Tongue (tissue), 2 donors: ENCODE data around the gene KMT2A. TPM values are rescaled to one million over a fixed set of nuclear protein-coding genes. Genes with fewer than 3 reads are reported as not detected.
"Not testable (repeated sequence)": the region's sequence is repeated elsewhere in the genome, so short reads cannot be mapped to it uniquely, and the experiment has no call there.

Source experiments
- DNase-seq: peaks from one replicate; pipeline ENCODE4 v3.0.0-alpha.2; 2015
- total RNA-seq: library from RNA; depleted of rRNA; stranded (reverse); fragments of >200 nt; gene quantifications from one replicate; pipeline ENCODE4 v1.2.3, GENCODE V29; 2014

The KMT2A gene
- 64.5 TPM for total RNA-seq

GRCh38 chr11:118435893-118436624 lies at the start of gene KMT2A:
Gene KMT2A (plus strand): TSS chr11:118436492. CDS start chr11:118436513, 21 bp downstream.
- peak; percentile 99 for DNase-seq

GRCh38 chr11:118396097-118396501 lies 40.2 kb upstream of the KMT2A start:
- no peak for DNase-seq

GRCh38 chr11:118397448-118397847 lies 38.8 kb upstream of the KMT2A start:
- DNase-seq, result no peak

- no peak for DNase-seq
Measured at GRCh38 chr11:118398791-118399559, 37.3 kb upstream of the KMT2A start.

- peak; percentile 97 for DNase-seq
Measured at GRCh38 chr11:118401151-118401879, 35.0 kb upstream of the KMT2A start, which contains the start of gene ATP5MG. Gene ATP5MG (plus strand): TSS chr11:118401606. CDS start chr11:118401666, 60 bp downstream.

- DNase-seq, result no peak
Measured at GRCh38 chr11:118401880-118402590, 34.3 kb upstream of the KMT2A start.

- not testable (repeated sequence) for DNase-seq
Measured at GRCh38 chr11:118402594-118402993, 33.7 kb upstream of the KMT2A start.

GRCh38 chr11:118406599-118407166 lies 29.6 kb upstream of the KMT2A start:
- DNase-seq, result no peak

GRCh38 chr11:118410055-118410745 lies 26.1 kb upstream of the KMT2A start:
- DNase-seq, result no peak

- no peak for DNase-seq
Measured at GRCh38 chr11:118411530-118411929, 24.8 kb upstream of the KMT2A start.

- no peak for DNase-seq
Measured at GRCh38 chr11:118412921-118413320, 23.4 kb upstream of the KMT2A start.

- DNase-seq, result no peak
Measured at GRCh38 chr11:118415062-118415738, 21.1 kb upstream of the KMT2A start.

GRCh38 chr11:118415739-118416068 lies 20.6 kb upstream of the KMT2A start:
- DNase-seq, result no peak

GRCh38 chr11:118416900-118417299 lies 19.4 kb upstream of the KMT2A start:
- DNase-seq, result not testable (repeated sequence)

- DNase-seq, result no peak
Measured at GRCh38 chr11:118417801-118418200, 18.5 kb upstream of the KMT2A start.

- DNase-seq, result no peak
Measured at GRCh38 chr11:118418766-118419165, 17.5 kb upstream of the KMT2A start.

- DNase-seq, result no peak
Measured at GRCh38 chr11:118427707-118428106, 8.6 kb upstream of the KMT2A start.

GRCh38 chr11:118430956-118431355 lies 5.3 kb upstream of the KMT2A start:
- no peak for DNase-seq

- DNase-seq, result no peak
Measured at GRCh38 chr11:118434123-118434552, 2.2 kb upstream of the KMT2A start.

- peak; percentile 66 for DNase-seq
Measured at GRCh38 chr11:118434553-118435289, 1.6 kb upstream of the KMT2A start.
